ENCODE data around the gene TTC17. TPM values are rescaled to one million over a fixed set of nuclear protein-coding genes. Genes with fewer than 3 reads are reported as not detected.
A peak's percentile ranks its signal among the peaks of the same experiment; 100 is the strongest.

TTC17 gene
- total RNA-seq, 4 donors from 2014 or later: 157 to 295 (median 248) TPM

DNA sequence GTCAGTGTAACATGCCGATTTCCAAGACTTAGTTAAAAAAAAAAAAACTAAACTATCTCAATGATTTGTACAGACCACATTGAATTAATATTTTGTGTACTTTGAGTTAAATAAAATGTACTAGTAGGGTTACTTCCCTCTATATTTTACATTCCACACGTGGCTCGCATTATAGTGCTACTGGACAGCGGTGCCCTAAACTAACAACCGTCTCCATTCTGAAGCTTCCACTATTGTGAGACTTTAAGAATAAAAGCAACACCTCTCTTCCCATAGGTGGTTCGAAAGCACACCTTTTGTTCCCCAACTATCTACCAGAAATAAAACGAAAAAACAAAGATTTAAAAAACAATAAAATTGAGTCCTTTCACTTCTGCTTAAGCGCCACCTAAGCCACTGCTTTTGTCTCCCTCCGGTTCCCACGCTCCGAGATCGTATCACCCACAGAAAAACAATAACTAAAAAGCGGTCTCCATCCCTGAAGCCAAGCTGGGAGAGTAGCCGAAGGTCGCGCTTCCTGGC is 380 bp upstream of the TTC17 start:
- H3K27ac ChIP-seq: peak overlapping the region; percentile 84 to 94 (median 90)
- DNase-seq: no peak
- H3K27me3 ChIP-seq: no peaks in the 10 kb centered on the region
- H3K4me3 ChIP-seq: peak overlapping the region; percentile 73 to 97 (median 93)
- no peak for TF ChIP-seq POLR2A (IDR thresholded peaks at IDR 0.05)
- TF ChIP-seq, protein P1, sequence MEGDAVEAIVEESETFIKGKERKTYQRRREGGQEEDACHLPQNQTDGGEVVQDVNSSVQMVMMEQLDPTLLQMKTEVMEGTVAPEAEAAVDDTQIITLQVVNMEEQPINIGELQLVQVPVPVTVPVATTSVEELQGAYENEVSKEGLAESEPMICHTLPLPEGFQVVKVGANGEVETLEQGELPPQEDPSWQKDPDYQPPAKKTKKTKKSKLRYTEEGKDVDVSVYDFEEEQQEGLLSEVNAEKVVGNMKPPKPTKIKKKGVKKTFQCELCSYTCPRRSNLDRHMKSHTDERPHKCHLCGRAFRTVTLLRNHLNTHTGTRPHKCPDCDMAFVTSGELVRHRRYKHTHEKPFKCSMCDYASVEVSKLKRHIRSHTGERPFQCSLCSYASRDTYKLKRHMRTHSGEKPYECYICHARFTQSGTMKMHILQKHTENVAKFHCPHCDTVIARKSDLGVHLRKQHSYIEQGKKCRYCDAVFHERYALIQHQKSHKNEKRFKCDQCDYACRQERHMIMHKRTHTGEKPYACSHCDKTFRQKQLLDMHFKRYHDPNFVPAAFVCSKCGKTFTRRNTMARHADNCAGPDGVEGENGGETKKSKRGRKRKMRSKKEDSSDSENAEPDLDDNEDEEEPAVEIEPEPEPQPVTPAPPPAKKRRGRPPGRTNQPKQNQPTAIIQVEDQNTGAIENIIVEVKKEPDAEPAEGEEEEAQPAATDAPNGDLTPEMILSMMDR (IDR thresholded peaks at IDR 0.05): no peak
- H3K9me3 ChIP-seq: no peaks in the 10 kb centered on the region
- no peaks in the 10 kb centered on the region for H3K36me3 ChIP-seq
- H3K4me1 ChIP-seq: peaks cover 0 to 23% (median 8%) of the 10 kb centered on the region in 4 donors

DNA sequence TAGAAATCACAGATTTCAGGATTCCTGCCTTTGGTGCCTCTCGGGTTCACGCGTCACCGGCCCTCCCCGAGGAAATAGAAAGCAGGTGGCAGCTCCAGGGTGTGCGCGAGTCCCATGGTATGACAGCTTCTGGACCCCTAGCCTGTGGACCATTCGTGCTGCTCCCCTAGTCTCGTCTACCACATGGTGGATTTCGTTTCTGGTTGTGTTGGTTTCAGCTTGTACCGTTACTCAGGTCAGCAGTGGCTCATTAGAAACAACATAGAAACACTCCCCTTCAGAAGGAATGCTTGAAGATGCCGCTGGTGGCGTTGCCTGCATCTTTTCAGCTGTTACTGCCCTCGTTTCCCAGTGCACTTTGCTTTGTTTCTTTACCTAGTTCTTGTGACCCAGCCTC is 700 bp downstream of the TTC17 start:
- Histone ChIP-seq H3K4me1 (peaks cover 0 to 23% (median 8%) of the 10 kb centered on the region in 4 donors), H3K4me3 (peak overlapping the region; percentile 73 to 97 (median 93)), H3K36me3 (no peaks in the 10 kb centered on the region), H3K27me3 (no peaks in the 10 kb centered on the region), H3K27ac (peak overlapping the region; percentile 84 to 94 (median 90)), H3K9me3 (no peaks in the 10 kb centered on the region)
- no peak for DNase-seq
- TF ChIP-seq, protein P1 (IDR thresholded peaks at IDR 0.05): no peak
- TF ChIP-seq POLR2A (IDR thresholded peaks at IDR 0.05): no peak

DNA sequence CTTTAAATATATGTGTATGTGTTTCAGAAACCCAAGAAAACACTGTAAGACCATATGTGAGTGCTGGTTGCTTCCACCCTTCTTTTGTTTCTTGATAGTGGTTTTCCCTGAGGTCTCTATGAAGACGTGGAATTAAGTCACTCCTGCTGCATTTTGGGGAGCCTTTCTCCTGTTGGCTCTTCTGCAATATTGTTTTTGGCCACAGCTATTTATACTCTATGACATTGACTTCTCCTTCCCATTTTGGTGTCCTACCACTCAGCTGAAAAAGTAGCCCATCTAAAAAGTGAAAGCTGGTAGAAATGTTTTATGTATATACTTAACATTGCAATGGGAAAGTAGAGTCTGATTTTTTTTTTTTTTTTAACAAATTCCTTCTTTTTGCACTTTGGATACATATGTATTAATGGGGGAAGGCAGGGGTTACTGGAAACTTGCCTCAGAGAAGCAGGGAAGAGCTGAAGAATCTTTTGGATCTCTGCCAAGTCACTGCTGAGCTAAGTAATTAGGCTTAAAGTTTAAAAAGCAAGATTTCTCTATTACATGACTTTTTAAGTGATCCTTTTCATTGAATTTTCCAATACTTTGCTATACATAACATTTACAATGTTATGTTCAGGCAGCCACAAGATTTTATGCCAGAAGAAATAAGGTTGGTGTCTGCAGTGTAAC is 1.8 kb downstream of the TTC17 start:
- no peak overlapping the region for H3K27ac ChIP-seq
- TF ChIP-seq, protein P1 (IDR thresholded peaks at IDR 0.05): no peak
- no peak for TF ChIP-seq POLR2A (IDR thresholded peaks at IDR 0.05)
- H3K27me3 ChIP-seq: no peaks in the 10 kb centered on the region
- H3K9me3 ChIP-seq: no peaks in the 10 kb centered on the region
- H3K4me1 ChIP-seq: peaks cover 0 to 23% (median 8%) of the 10 kb centered on the region in 4 donors
- peaks cover 0 to 10% (median 0%) of the 10 kb centered on the region in 3 donors for H3K36me3 ChIP-seq
- DNase-seq: no peak
- H3K4me3 ChIP-seq: peak overlapping the region in 1 of 4 donors; percentile 73

DNA sequence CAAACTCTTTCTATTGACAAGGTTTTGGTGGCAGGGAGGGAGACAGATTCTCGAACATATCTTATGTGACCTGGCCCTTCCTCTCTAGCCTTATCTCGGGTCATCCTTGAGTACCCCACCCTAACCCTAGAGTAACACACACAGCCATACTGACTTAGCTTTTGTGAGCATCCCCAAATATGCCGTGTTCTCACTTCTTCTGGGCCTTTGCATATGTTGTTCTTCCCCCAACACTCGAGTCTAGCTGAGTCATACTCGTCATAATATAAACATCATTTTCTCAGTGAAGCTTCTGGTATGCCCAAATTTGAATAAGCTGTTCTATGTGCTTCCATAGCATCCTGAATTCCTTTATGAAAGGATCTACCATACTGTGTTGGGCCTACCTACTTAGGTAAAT is 8.0 kb downstream of the TTC17 start:
- no peak for TF ChIP-seq POLR2A (IDR thresholded peaks at IDR 0.05)
- TF ChIP-seq, protein P1 (IDR thresholded peaks at IDR 0.05): no peak
- H3K4me1 ChIP-seq: peaks cover 0 to 20% (median 0%) of the 10 kb centered on the region in 4 donors
- DNase-seq: no peak

DNA sequence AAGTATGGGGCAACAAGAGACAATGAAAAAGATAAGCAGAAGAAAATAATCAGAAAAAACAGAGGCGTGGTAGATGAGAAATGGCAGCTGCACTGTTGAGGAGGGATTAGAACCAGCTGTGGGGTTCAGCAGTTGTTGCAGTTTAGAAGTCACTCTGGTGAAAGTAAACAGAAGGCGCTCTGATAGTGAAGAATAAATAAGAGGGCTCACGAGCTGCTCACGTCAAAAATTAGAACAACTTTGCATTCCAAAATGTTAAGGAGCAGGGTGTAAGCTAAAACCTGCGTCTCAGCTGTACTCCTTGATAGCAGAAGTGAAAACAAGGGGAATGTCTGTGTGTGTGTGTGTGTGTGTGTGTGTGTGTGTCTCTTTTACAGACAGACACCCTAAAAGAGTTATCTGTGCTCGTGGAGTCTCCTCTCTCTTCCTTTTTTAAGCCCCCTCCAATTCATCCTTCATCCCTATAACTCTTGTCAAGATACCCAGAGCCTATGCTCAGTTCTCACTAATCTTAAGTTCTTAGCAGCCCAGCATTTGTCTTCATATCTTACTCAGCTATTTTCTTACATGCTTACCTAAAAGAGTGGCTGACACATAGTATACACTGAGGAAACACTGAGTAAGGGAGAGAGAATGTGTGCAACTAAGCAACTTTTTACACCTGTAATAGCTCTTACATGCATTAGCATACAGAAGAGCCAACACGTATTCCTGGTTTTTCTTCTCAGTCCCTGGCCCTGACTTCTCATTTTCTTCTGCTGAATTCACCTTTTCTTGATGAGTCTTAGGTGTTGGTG is 8.9 kb downstream of the TTC17 start:
- Histone ChIP-seq H3K27ac (no peak overlapping the region), H3K4me3 (no peak overlapping the region), H3K36me3 (peaks cover 0 to 21% (median 0%) of the 10 kb centered on the region in 3 donors), H3K9me3 (no peaks in the 10 kb centered on the region), H3K4me1 (peaks cover 0 to 14% (median 0%) of the 10 kb centered on the region in 4 donors), H3K27me3 (no peaks in the 10 kb centered on the region)
- TF ChIP-seq POLR2A (IDR thresholded peaks at IDR 0.05): no peak
- TF ChIP-seq, protein P1 (IDR thresholded peaks at IDR 0.05): no peak
- no peak for DNase-seq

More for the DNA sequence above, 8.0 kb downstream of the TTC17 start:
- Histone ChIP-seq H3K27ac (no peak overlapping the region), H3K9me3 (no peaks in the 10 kb centered on the region), H3K36me3 (peaks cover 0 to 19% (median 0%) of the 10 kb centered on the region in 3 donors), H3K4me3 (no peak overlapping the region), H3K27me3 (no peaks in the 10 kb centered on the region)
